ENCODE results near the gene FAM240A.

GRCh38 chr3:46666453-46666845 lies 54.1 kb downstream of the FAM240A start:
- TF ChIP-seq CTCF (IDR thresholded peaks at IDR 0.05) (no peak), POLR2A (IDR thresholded peaks at IDR 0.05) (no peak)
